ENCODE data around the gene GPER1. TPM values are rescaled to one million over a fixed set of nuclear protein-coding genes. Genes with fewer than 3 reads are reported as not detected.
A peak's percentile ranks its signal among the peaks of the same experiment; 100 is the strongest.

Gene GPER1
- total RNA-seq, 1 experiment from 2014 or later = not detected

- Histone ChIP-seq H2AFZ (ENCODE audit: low read length) (no peak overlapping the region), H2AK5ac (ENCODE audit: insufficient read length, low read length) (no peak overlapping the region), H3K79me2 (ENCODE audit: insufficient read depth, low read length) (no peaks in the 10 kb centered on the region), H4K91ac (ENCODE audit: insufficient read length, low read depth, low read length) (no peak overlapping the region), H3K27ac (ENCODE audit: insufficient read length, low read depth, low read length) (no peak overlapping the region), H3K27me3 (ENCODE audit: insufficient read depth, low read length) (no peaks in the 10 kb centered on the region), H3K4ac (ENCODE audit: low read depth, low read length) (no peak overlapping the region), H3K4me2 (ENCODE audit: insufficient read depth, insufficient read length, low read length) (no peak overlapping the region), H3K14ac (ENCODE audit: insufficient read depth, low read length) (no peak overlapping the region), H3T11ph (ENCODE audit: low read length) (no peak overlapping the region), H3K79me1 (ENCODE audit: insufficient read depth, low read depth, low read length, poor library complexity, severe bottlenecking) (no peaks in the 10 kb centered on the region), H4K5ac (ENCODE audit: insufficient read length, low read depth, low read length) (no peak overlapping the region), H2BK15ac (ENCODE audit: low read depth, low read length) (no peak overlapping the region), H3K56ac (ENCODE audit: insufficient read length, low read depth, low read length) (no peak overlapping the region), H3K4me1 (ENCODE audit: insufficient read depth, low read length) (peaks cover 4% of the 10 kb centered on the region; the same call in 1 of the 2 replicates), H2BK12ac (ENCODE audit: insufficient read length, low read depth, low read length) (no peak overlapping the region), H4K8ac (replicated peaks; ENCODE audit: insufficient read length, low read depth, low read length) (no peak overlapping the region), H2BK20ac (ENCODE audit: low read depth, low read length, poor library complexity, severe bottlenecking) (no peak overlapping the region), H2BK120ac (ENCODE audit: low read depth, low read length, poor library complexity, severe bottlenecking) (no peak overlapping the region), H3K18ac (ENCODE audit: insufficient read length, low read depth, low read length) (no peak overlapping the region), H4K20me1 (ENCODE audit: control insufficient read depth, insufficient read depth, insufficient read length) (no peaks in the 10 kb centered on the region), H3K9me3 (ENCODE audit: control insufficient read depth, low read depth, low read length) (no peaks in the 10 kb centered on the region), H3K9ac (ENCODE audit: extremely low read depth, insufficient read length, low read length) (no peak overlapping the region), H2BK5ac (ENCODE audit: insufficient read length, low read length) (no peak overlapping the region), H3K23ac (ENCODE audit: insufficient read length, low read depth, low read length) (no peak overlapping the region), H3K23me2 (ENCODE audit: insufficient read length, low read depth, low read length, poor library complexity, severe bottlenecking) (peaks cover 5% of the 10 kb centered on the region)
- Mint-ChIP-seq H3K27me3 (ENCODE audit: low read depth) (no peaks in the 10 kb centered on the region; the same call in 1 of the 2 replicates), H3K4me3 (peak overlapping the region in 1 of 2 experiments; percentile 77; a peak in 2 of 5 replicates), H3K36me3 (ENCODE audit: insufficient read depth in 1 of 3, low read depth in 3 of 3) (peaks cover 2 to 6% (median 3%) of the 10 kb centered on the region in 3 experiments; a peak in 5 of 7 replicates), H3K4me1 (peaks cover 24 to 35% of the 10 kb centered on the region in 2 experiments), H3K9me3 (peaks cover 4 to 7% of the 10 kb centered on the region in 2 experiments; a peak in 3 of 5 replicates), H3K27ac (peak overlapping the region in 1 of 3 experiments; percentile 91; a peak in 2 of 7 replicates)
- no peak for TF ChIP-seq CTCF (conservative IDR thresholded peaks at IDR 0.05)
- DNase-seq = no peak
- no CpG with 5 or more reads among the region's 16 CpGs for WGBS (ENCODE audit: extremely low coverage, insufficient read length, low lambda C conversion rate)
These were observed 47.1 kb upstream of the GPER1 start for GRCh38 chr7:1040790-1041189.

All from H9 (cell line).